ENCODE measurements around the gene DAAM2.

Gene DAAM2

DNA sequence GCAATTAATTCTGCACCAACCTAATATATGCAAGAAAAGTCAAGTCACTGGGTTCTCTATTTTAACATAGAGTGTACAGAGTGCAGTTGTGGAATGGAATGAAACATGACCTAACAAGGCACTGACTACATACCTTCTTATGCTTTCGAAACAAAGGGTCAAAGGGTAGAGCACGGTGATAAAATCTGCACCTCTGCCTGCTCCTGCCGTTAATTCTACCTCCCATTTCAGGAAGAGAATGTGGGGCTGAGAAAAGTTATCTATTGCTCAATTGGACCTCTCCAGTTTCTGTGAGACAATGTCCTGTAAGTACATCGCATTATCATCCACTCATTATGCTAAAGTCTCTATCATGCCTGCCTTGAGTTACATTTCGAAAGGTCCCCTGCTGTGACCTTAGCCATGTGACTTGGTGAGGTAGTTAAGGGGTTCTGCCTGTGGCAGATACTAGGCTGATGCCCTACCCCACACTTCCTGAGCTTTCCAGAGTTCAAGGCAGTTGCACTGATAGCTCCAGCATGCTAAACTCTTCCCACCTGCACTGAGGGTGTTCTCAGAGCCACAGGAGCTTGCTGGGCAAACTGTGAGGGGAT is 156.1 kb downstream of the DAAM2 start:
- H2AFZ ChIP-seq (ENCODE audit: low read length) = no peak overlapping the region
- H3K9ac ChIP-seq (ENCODE audit: low read depth, low read length, poor library complexity, severe bottlenecking) = no peak overlapping the region
- H3K9me3 ChIP-seq (ENCODE audit: insufficient read depth, low read depth, low read length) = no peaks in the 10 kb centered on the region
- no peaks in the 10 kb centered on the region for H3K4me1 ChIP-seq (ENCODE audit: insufficient read depth, low read length, poor library complexity, severe bottlenecking)
- no peaks in the 10 kb centered on the region for H3K79me2 ChIP-seq (ENCODE audit: insufficient read depth, low read length)
- no peaks in the 10 kb centered on the region for H3K36me3 ChIP-seq (ENCODE audit: insufficient read depth, low read length)
- TF ChIP-seq EZH2phosphoT487 (IDR thresholded peaks at IDR 0.05; ENCODE audit: borderline replicate concordance) = no peak
- no peak for TF ChIP-seq CTCF (conservative IDR thresholded peaks at IDR 0.05; ENCODE audit: low read length)
- no peaks in the 10 kb centered on the region for H3F3A ChIP-seq (ENCODE audit: low read depth)
- no peaks in the 10 kb centered on the region for H4K20me1 ChIP-seq (ENCODE audit: insufficient read depth, low read length, poor library complexity, severe bottlenecking)
- H3K4me2 ChIP-seq (ENCODE audit: low read depth, low read length, poor library complexity, severe bottlenecking) = no peak overlapping the region
- H3K4me3 ChIP-seq (ENCODE audit: low read length, poor library complexity, severe bottlenecking) = no peak overlapping the region
- H3K9me2 ChIP-seq (replicated peaks; ENCODE audit: low read depth, low read length) = no peaks in the 10 kb centered on the region
- H3K27me3 ChIP-seq (ENCODE audit: insufficient read depth, low read length, poor library complexity, severe bottlenecking) = no peaks in the 10 kb centered on the region

GRCh38 chr6:39950125-39950720 is 158.0 kb downstream of the DAAM2 start:
- no peak for TF ChIP-seq EZH2phosphoT487 (IDR thresholded peaks at IDR 0.05; ENCODE audit: borderline replicate concordance)
- no peak for TF ChIP-seq CTCF (conservative IDR thresholded peaks at IDR 0.05; ENCODE audit: low read length)
- Histone ChIP-seq H3K79me2 (ENCODE audit: insufficient read depth, low read length) (no peaks in the 10 kb centered on the region), H3K27me3 (ENCODE audit: insufficient read depth, low read length, poor library complexity, severe bottlenecking) (no peaks in the 10 kb centered on the region), H3K4me3 (ENCODE audit: low read length, poor library complexity, severe bottlenecking) (no peak overlapping the region), H3K9me3 (ENCODE audit: insufficient read depth, low read depth, low read length) (no peaks in the 10 kb centered on the region), H3K4me2 (ENCODE audit: low read depth, low read length, poor library complexity, severe bottlenecking) (no peak overlapping the region), H3K9me2 (replicated peaks; ENCODE audit: low read depth, low read length) (no peaks in the 10 kb centered on the region), H3K4me1 (ENCODE audit: insufficient read depth, low read length, poor library complexity, severe bottlenecking) (no peaks in the 10 kb centered on the region), H3K36me3 (ENCODE audit: insufficient read depth, low read length) (no peaks in the 10 kb centered on the region), H4K20me1 (ENCODE audit: insufficient read depth, low read length, poor library complexity, severe bottlenecking) (no peaks in the 10 kb centered on the region), H3K9ac (ENCODE audit: low read depth, low read length, poor library complexity, severe bottlenecking) (no peak overlapping the region), H3F3A (ENCODE audit: low read depth) (no peaks in the 10 kb centered on the region), H2AFZ (ENCODE audit: low read length) (no peak overlapping the region)

DNA sequence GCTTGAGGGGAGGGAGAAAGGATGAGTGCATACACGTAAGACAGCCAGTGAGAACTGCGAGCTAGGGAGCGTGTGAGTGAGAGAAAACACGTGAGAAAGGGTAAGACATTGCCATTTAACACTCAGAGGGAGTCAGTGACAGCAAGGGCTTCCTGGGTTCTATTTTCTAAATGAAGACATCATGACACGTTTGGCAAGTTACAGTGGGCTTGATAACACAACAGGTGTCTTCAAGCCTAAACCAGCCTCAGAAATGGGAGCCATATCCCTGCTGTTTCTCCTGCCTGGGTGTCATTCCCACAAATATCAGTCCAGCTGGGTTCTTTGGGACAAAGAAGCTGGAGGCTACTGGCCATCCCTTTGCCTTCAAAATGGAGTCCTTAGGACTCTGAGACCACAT is 159.0 kb downstream of the DAAM2 start:
- H2AFZ ChIP-seq (ENCODE audit: low read length) = no peak overlapping the region
- H3K4me3 ChIP-seq (ENCODE audit: low read length, poor library complexity, severe bottlenecking) = no peak overlapping the region
- H3K36me3 ChIP-seq (ENCODE audit: insufficient read depth, low read length) = no peaks in the 10 kb centered on the region
- TF ChIP-seq CTCF (conservative IDR thresholded peaks at IDR 0.05; ENCODE audit: low read length) = no peak
- TF ChIP-seq EZH2phosphoT487 (IDR thresholded peaks at IDR 0.05; ENCODE audit: borderline replicate concordance) = no peak
- no peak overlapping the region for H3K9ac ChIP-seq (ENCODE audit: low read depth, low read length, poor library complexity, severe bottlenecking)
- H3K9me2 ChIP-seq (replicated peaks; ENCODE audit: low read depth, low read length) = no peaks in the 10 kb centered on the region
- no peaks in the 10 kb centered on the region for H3K9me3 ChIP-seq (ENCODE audit: insufficient read depth, low read depth, low read length)
- no peaks in the 10 kb centered on the region for H3K27me3 ChIP-seq (ENCODE audit: insufficient read depth, low read length, poor library complexity, severe bottlenecking)
- H4K20me1 ChIP-seq (ENCODE audit: insufficient read depth, low read length, poor library complexity, severe bottlenecking) = no peaks in the 10 kb centered on the region
- no peaks in the 10 kb centered on the region for H3K79me2 ChIP-seq (ENCODE audit: insufficient read depth, low read length)
- H3F3A ChIP-seq (ENCODE audit: low read depth) = no peaks in the 10 kb centered on the region
- no peak overlapping the region for H3K4me2 ChIP-seq (ENCODE audit: low read depth, low read length, poor library complexity, severe bottlenecking)
- no peaks in the 10 kb centered on the region for H3K4me1 ChIP-seq (ENCODE audit: insufficient read depth, low read length, poor library complexity, severe bottlenecking)

All from Loucy (cell line).